Stimulated activated CD4-positive, alpha-beta T cell treated with anti-CD3 and anti-CD28 coated beads, TNF-alpha, amount 100 ng/mL, for 24 hours (primary cell): Measurements from ENCODE around the gene ADRA2A.
A peak's percentile ranks its signal among the peaks of the same experiment; 100 is the strongest.

Source experiments
- DNase-seq, 3 experiments: peaks; one replicate each; pipeline ENCODE4 v3.0.0-alpha.2; 2020; ENCODE audit warnings: low read depth in 3 of 3

The ADRA2A gene

DNA sequence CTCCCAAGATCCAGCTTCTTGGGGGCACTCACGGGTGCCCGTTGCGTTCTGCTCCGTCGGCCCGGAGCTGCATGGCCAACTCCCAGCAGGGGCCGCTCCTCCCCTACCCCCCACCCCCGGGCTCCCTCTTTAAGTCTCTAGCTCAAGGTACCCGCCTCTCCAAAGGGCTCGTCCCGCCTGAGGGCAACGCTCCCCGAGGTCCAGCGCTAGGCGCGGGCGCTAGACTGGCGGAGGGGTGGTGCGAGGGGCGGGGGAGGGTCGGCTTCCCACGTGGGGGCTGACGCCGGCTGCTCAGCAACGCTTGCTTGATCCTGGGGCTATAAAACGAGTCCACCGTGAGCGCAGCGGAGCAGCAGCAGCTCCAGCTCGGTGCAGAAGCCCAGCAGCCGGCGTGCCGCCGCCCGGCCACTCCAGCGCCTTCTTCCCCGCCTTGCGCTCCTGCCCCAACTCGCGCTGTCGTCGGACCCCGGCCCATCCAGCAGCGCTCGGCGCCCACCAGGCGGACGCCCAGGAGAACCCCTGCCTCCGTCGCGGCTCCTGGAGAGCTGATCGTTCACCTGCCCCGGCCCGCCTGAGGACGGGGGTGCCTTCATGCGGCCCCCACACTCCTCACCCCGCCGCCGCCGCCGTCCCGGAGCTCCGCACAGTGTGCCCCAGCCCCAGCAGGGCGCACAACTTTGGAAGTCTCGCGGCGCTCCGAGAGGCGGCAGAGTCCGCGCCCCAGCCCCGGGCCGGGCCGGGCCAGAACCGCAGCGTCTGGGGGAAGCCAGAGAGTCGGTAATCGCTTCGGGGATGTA, at the start of gene ADRA2A:
Gene ADRA2A, plus strand, starts transcription at position 348 of the 797 bp plus-strand sequence. CDS start 968 bp downstream, outside the sequence.
- DNase-seq = peak in 1 of 3 experiments; percentile 27

DNA sequence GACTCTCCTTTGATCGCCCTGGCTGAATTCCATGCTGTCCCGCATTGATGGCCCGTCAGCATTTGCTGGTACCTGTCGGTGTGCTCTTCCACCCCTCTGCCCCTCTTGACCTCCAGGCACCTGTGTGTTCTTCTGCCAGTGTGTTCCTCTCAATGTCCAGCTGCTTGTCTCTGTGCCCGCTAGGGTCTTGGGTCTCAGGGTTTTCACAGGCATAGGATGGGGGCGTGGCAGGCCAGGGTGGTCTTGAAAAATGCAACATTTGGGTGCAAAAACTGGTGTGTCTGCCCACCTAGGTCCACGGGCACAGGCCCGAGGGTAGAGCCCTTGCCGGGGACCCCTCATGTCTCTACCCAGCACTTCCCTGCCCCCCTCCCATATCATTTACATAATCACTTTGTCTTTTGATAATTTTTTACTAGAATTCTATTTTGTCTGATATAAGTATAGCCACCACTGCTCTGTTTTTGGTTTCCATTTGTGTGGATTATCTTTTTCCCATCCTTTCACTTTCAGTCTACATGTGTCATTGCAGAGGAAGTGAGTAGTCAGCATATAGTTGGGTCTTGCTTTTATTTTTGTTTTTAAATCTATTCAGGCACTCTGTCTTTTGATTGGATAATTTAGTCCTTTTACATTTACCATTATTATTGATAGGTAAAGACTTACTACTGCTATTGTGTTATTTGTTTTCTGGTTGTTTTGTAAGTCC, 46.6 kb upstream of the ADRA2A start:
- no peak for DNase-seq

DNA sequence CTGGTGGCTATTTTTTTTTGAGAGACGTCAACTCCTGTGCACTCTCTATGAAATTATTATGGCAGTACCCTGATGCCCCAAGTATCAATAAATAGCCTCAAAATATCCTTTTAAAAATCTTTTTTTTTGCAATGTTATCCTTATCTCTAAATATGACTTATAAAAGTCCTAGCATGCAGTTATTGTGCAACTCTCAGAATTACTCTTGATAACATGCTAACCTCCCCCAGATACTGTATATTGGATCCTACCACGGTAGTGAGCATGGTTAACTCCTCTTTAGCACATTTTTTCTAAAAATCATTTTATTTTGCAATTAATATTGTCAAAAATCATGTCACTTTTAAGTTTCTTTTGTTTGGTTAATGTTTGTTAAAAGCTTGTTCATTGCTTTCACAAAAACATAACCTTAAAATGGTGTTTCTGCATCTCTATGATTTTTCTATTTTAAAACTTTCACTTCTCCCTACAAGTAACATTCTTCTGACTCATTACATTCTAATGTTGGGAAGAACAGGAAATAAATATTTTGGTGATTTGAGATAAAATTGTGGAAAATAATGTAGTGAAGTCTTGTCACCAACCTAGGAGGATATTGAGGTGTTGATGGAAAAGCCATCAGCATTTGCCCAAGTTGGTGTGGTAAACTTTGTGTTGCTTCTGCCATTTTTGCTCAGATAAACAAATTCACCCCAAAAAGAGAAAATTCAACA, 42.1 kb upstream of the ADRA2A start:
- no peak for DNase-seq

DNA sequence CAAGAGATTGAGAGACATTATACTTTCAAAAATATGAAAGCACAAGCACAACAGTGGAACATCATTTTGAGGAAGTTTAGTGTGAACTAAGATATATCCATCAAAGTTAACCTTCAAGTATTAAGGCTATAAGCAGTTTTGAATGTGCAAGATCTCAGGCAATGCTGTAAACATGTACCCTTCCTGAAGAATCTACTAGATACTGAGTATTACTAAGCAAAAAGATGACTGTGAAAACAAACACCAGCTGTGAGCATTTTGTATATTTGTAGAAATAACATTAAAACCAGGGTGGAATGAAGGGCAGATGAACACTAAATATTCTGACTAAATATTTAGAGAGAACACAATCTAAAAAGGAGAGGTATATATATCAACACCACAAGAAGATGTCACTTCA, 41.3 kb upstream of the ADRA2A start:
- DNase-seq = no peak

DNA sequence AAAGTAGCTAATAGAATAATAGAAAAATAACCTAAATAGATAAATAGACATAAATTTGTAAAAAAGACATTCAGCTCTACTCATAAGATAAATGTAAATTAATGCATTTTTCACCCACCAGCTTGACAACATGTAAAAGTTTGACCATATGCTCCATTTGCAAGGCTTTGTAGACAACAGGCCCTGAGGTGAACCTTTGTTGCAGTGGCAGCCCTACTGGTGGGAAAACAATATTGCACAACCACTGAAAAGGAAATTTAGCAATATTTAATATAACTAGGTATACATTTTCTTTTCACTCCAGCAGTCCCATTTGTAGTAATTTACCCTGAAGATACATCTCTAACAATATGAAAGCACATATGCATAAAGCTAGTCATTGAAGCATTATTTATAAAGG, 39.0 kb upstream of the ADRA2A start:
- DNase-seq = no peak

DNA sequence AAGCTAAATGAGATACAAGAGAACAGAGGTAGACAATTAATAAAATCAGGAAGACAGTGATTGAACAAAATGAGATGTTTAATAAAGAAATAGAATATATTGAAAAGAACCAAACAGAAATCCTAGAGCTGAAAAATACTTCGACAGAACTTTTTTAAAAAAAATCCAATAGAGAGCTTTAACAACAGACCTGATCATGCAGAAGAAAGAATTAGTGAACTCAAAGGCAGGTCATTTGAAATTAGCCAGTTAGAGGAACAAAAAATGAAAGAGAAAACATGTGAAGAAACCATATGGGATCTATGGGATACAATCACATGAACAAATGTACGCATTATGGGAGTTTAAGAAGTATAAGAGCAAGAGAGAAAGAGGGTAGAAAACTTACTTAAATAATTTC, 37.3 kb upstream of the ADRA2A start:
- DNase-seq = no peak

DNA sequence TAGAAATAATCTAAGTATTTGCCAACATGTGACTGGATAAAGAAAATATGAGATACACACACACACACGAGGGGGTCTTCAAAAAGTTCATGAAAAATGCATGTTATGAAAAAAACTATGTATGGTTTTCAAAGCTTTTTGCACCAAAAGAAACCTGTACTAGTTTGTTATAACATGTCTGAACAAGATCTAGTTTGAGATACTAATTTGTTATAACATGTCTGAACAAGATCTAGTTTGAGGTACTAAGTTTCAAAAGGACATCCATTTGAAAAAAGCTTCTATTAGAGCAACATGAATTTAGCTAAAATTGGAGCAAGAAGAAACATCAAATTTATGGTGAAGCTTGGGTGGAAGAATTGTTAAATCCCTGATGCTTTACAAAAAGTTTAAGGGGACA, 19.8 kb upstream of the ADRA2A start:
- DNase-seq = no peak

DNA sequence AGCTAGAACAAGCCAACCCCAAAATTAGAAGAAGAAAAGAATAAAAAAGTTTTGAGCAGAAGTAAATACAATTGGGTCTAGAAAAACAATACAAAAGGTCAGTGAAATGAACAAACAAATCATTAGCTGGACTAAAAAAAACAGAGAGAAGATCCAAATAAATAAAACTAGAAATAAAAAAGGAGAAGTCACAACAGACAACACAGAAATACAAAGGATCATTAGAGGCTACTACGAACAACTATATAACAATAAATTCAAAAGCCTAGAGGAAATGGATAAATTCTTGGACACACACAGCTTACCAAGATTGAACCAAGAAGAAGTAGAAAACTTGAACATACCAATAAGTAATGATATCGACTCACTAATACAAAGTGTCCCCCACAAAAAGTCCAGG, 13.4 kb upstream of the ADRA2A start:
- DNase-seq = no peak

DNA sequence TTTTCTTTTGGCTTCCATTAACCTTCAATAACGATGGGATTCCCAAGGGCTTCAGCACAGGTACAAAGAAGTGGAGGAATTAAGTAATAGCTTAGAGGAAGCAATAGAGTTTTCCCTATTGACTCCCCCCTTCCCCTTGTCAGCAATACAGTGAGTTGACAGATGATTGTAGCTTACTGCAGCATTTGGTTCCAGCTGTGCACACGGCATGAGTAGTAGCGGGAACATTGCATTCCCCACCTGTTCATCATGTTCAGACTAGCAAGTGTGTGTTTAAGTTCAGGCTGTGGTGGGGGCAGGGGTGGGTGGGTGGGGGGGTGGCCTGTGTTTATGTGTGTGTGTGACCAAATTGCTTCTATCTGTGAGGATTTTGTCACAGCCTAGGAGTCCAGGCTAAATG, 4.6 kb upstream of the ADRA2A start:
- no peak for DNase-seq

DNA sequence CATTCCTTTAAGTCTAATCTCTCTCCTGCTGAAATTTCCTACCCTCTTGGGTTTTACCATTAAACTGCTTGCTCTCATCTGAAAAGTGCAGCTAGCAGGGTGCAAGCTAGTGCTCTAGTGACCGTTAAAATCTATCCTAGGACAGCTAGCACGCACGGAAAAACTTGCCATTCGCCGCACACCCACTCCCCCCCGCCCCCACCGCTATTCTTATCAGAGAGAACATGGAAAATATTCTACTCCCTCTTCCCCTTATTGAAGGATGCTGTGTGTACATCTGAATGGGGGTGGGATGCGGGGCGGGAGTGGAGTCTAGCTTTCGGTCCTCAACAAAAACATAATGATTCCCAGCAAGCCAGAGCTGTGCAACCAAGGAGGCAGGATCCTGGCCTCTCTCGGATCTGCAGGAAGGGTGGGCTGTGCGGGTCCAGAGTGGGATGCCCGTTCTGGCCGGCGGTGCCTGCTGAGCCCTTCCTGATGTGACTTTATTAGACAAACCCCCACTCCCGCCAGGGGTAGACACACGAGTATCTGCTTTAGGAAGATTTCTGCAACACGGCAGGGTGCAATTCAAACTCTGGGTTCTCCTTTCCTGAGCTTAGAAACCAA, 1.1 kb upstream of the ADRA2A start:
- no peak for DNase-seq

DNA sequence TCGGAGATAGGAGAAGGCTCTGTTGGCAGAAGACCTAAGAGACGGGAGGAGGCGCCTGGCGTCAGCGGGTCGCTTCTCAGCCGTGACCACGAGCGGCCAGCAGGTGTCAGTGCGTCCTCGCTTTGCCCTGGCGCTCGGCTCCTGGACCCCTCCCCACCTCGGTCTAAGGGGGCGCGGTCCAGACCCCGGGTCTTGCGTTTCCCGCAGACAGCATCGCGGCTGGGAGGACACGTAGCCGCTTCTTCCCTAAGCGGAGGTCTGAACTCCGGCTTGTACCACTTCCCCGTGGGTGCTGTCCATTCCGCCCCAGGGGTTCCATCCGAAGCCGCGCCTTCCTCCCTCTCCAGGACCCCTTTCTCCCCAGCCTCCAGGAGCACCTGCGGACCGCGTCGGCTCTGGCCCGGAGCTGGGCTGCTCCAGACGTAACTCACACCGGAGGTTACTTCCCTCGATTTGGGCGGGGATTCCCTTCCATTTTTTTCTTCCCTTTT, 593 bp upstream of the ADRA2A start:
- DNase-seq = peak; percentile 24 to 59 (median 28)

DNA sequence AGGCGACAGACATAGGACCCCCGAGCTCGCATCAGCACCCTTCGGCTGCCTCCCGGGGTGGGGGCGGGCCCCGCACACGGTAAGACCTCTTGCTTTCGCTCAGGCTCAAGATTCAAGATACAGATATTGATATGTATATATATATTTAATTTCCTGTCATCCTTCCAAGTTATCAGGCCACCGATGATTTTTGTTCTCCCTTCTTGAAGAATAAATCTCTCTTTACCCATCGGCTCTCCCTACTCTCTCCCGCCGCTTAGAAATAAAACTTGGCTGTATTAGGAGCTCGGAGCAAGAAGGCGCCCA, 603 bp downstream of the ADRA2A start:
- DNase-seq = no peak

DNA sequence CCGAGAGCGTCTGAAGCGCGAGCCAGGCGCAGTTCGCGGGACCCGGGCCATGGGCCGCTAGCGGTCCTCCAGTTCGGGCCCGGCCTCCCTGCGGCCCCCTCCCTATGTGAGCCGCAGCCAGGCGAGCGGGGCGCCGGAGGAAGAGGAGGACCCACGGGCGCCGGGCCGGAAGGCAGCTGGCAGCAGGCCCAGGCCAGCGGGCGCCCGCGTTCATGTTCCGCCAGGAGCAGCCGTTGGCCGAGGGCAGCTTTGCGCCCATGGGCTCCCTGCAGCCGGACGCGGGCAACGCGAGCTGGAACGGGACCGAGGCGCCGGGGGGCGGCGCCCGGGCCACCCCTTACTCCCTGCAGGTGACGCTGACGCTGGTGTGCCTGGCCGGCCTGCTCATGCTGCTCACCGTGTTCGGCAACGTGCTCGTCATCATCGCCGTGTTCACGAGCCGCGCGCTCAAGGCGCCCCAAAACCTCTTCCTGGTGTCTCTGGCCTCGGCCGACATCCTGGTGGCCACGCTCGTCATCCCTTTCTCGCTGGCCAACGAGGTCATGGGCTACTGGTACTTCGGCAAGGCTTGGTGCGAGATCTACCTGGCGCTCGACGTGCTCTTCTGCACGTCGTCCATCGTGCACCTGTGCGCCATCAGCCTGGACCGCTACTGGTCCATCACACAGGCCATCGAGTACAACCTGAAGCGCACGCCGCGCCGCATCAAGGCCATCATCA, 1.1 kb downstream of the ADRA2A start:
- peak in 1 of 3 experiments; percentile 19 for DNase-seq

DNA sequence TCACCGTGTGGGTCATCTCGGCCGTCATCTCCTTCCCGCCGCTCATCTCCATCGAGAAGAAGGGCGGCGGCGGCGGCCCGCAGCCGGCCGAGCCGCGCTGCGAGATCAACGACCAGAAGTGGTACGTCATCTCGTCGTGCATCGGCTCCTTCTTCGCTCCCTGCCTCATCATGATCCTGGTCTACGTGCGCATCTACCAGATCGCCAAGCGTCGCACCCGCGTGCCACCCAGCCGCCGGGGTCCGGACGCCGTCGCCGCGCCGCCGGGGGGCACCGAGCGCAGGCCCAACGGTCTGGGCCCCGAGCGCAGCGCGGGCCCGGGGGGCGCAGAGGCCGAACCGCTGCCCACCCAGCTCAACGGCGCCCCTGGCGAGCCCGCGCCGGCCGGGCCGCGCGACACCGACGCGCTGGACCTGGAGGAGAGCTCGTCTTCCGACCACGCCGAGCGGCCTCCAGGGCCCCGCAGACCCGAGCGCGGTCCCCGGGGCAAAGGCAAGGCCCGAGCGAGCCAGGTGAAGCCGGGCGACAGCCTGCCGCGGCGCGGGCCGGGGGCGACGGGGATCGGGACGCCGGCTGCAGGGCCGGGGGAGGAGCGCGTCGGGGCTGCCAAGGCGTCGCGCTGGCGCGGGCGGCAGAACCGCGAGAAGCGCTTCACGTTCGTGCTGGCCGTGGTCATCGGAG, 1.8 kb downstream of the ADRA2A start:
- DNase-seq = no peak

DNA sequence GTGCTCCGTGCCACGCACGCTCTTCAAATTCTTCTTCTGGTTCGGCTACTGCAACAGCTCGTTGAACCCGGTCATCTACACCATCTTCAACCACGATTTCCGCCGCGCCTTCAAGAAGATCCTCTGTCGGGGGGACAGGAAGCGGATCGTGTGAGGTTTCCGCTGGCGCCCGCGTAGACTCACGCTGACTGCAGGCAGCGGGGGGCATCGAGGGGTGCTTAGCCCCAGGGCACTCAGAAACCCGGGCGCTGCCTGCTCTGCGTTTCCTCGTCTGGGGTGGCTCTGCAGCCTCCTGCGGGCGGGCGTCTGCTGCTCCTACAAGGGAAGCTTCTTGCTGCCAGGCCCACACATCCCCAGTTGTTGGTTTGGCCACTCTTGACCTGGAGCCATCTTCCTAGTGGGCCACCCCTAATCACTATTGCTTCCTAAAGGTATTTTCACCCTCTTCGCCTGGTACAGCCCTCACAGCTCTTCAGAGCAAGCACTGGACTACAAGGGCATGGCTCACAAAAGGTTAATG, 2.5 kb downstream of the ADRA2A start:
- DNase-seq = no peak

DNA sequence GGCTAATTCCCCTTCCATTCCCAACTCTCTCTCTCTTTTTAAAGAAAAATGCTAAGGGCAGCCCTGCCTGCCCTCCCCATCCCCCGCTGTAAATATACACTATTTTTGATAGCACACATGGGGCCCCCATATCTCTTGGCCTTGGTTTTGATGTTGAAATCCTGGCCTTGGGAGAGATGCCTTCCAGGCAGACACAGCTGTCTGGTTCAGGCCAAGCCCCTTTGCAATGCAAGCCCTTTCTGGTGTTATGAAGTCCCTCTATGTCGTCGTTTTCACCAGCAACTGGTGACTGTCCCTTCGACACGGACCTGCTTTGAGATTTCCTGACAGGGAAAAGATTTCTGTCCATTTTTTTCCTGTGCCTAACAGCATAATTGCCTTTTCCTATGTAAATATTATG, 3.0 kb downstream of the ADRA2A start:
- no peak for DNase-seq

DNA sequence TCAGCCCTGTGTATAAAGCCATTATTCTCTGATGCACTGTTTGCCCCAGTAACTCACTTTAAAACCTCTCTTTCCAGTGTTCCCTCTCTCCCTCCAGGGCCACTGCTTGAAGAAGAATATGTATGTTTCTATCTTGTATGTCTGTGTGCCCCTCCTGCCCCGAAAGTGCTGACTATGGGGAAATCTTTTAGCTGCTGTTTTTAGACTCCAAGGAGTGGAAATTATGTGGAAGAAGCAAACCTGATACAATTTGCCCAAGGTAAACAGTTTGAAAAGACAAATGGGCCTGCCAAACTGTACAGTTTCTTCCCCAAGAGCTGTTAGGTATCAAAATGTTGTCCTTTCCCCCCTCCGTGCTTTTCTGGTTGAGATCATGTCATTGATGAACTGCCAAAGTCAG, 3.4 kb downstream of the ADRA2A start:
- DNase-seq = no peak

DNA sequence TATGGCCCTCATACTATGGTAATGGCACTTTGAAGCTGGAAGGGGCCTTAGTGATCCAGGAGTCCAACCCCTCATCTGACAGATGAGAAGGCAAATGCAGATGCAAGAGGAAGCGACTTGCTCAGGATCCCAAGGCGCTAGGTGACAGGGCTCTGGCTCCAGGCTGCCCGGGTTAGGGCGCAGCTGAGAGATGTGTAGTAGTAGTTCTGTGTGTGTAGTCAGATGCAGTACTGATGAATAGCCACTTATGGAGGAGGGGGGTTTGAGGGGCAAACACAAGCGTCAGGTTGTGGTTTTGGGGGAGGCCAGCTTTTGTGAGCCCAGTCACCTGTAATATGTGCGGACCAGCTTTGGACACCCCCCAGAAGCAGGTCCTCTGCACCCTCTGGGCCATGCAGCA, 4.8 kb downstream of the ADRA2A start:
- no peak for DNase-seq

DNA sequence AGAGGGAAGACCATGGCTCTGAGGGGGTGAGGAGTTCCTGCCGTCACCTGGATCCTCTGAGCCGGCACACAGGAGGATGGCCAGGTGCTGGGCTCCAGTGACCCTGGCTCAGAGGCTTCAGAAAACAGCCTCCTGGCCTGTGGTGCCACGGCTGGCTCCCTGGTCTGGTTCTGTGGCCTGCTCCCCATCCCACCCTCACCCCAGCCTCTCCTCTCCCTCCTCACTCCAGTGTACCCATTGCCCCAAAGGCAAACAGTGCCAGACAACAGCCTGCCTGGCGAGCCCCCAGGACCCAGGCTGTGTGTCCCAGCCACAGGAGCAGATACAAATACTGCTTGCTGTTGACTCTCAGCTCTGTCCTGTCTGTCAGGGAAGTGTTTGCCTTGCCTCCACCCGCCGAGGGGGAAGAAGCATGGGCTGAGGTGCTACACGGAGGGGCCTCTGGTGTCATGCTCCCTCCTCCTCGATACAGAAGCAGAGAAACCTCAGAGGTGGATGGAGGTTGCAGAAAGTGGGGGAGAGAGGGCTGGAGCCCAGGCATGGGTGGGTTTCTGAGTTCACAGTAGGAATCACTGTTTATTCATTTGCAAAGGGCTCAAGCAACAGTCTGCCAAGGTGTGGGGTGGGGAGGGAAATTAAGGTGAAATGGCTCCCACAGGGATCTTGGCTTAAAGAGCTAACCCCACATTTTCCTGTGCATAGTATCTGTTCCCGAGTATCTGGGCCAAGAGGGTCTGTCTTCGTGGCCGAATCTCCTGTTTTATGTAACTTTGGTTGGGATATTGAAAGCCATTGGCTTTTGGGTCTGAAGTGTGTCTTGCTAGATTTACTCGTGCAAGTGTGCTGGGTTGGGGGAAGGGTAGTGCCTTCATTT, 5.5 kb downstream of the ADRA2A start:
- no peak for DNase-seq
